Measurements from ENCODE around the gene ZIM2.
"Not testable (repeated sequence)": the region's sequence is repeated elsewhere in the genome, so short reads cannot be mapped to it uniquely, and the experiment has no call there.

ZIM2 gene
- total RNA-seq: 0 reads per million in 2 experiments

DNA sequence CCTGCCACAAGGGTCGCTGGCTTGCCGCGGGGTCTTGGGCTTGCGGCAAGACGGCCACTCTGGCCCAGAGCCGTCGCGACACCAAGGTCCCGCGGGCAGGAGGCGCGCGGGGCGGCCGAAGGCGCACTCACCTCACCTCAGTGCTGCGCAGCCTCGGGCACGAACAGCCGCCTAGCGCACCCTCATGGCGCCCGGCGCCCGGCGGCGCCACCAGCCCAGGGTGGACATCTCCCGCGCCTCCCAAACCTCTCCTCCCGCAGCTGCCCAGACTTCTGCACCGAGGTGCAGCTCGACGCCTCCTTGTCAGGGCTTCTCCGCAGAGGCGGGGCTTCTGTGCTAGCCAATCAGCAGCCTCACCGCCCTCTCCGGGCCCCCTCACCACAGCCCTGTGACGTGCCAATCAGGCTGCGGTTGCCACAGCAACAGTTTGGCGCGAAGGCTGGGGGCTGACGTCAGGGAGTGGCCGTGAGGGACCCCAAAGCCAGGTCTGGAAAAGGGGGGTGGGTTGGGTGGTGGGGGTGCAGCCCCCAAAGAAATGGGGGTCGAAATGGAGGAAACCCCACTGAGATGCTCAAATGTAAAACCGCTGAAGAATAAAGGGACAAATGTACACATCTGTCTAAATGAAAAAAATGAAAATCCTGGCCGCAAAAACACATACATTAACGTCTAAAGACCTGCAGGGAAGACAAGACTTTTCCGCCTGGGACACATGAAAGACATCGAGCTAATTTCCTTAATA, at the start of gene ZIM2, which contains the start of gene PEG3:
ZIM2 (minus strand) TSS at position 276 of the 742 bp plus-strand sequence. CDS start 16,449 bp downstream, outside the sequence.
PEG3 (minus strand) TSS at position 276 of the 742 bp plus-strand sequence. CDS start 16,071 bp downstream, outside the sequence.
- no peak for DNase-seq (ENCODE audit: low read depth)

DNA sequence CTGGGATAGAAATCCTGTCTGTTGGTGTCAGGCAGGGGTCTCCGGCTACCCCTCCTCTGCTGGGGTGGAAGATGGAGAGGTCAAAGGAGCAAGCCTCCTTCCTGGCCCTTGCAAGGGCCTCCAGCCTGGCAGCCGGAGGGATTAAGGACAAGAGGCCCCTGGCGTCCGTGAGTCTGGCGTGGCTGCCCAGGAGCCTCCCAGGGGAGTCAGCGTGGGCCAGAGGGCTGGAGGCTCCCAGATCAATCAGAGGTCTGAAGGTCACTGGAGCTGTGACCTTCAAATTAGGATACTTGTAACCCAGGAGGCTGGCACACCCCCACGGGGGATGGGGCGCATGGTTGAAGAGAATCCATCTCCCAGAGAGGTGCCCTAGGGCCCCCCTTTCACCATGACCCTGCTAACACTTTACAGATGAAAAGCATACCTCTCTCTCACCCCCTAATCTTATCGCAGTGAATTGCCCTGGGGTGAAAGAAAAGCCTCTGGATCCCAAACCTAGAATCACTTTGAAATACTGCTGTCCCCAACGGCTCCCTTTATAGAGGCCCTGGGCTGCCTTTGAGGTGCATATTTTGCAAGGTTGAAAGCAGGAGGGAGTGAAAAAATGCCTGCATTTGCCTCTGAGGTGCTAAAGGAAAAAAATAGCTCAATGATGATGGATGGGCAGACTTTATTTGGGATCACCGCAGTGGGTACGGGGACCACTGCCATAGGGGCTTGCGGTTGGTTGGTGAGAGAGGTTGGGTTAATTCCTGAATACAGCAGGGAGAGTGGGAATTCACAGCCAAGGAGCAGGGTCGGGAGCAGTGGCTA, 44.9 kb upstream of the ZIM2 start:
- DNase-seq (ENCODE audit: low read depth): no peak

DNA sequence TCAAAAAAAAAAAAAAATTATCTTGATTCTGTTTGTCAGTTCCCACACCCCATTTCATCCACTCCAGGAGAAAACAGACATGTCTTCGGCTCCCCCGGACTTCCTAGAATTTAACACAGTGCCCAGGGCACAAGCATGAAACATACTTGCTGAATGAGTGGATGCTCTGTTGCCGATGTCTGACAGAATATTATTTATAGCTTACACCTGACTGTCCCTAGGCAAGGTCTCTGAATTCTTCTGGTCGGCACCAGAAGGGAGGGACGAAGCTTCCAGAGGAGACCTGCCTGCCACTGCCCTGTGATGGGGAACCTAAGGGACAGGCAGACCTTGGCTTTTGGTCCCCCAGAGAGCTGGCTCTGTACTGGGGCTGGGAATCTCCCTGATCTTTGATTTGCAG, 43.9 kb upstream of the ZIM2 start:
- DNase-seq (ENCODE audit: low read depth): no peak

DNA sequence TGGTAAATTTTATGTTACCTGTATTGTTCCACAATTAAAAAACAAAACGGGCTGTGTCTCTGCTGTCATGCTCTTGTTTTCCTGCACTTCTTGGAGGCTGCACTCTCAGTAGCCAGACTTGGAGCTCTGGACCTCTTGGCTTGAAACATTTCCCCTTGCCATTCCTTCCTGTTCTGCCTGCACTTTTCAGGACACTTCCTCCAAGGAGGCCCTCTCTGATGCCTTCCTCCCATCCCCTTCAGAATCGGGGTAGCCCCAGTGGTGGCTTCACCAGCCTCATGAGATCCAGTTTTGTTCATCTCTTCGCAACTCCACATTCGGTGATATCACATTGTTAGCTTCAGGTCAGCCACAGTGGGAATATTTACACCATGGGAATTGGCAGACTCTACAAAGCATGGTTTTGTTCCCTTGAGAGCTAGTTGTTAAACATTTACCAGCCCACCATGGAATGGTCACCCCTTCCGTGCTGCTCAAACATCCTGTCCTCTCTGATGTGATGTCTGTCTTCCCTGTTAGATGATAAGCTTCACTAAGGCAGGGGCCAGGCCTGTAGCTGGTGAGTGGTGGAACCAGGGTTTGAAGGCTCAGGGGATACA, 40.2 kb upstream of the ZIM2 start:
- DNase-seq (ENCODE audit: low read depth): no peak

DNA sequence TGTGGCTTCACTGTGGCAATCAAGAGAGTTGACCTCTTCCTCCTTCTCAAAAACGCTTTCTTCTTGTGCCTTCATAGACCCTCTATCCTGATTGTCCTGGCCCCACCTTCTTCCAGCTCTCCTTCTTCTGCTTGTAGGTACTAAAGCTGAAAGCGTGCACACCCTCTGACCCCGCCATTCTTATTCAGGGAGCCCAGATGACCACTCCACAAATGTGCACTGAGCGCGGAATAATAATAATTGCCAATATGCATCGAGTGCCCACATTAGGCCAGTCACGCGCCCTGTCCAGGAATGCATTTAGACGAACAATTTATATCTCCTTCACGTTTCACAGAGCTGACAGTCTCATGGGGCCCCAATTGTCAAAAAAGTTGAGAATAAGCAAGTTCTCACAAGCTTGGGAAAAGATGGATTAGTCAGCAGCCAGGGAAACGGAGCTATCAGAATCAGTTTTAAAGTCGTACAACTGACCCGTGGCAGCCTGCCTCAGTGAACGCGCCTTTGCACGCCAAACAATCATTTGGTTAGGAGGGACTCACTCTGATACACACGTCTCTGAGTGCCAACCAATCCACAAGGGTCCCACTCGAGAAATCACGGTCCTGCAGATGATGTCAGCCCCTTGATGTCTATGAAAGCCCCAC, 36.7 kb upstream of the ZIM2 start:
- no peak for DNase-seq (ENCODE audit: low read depth)

DNA sequence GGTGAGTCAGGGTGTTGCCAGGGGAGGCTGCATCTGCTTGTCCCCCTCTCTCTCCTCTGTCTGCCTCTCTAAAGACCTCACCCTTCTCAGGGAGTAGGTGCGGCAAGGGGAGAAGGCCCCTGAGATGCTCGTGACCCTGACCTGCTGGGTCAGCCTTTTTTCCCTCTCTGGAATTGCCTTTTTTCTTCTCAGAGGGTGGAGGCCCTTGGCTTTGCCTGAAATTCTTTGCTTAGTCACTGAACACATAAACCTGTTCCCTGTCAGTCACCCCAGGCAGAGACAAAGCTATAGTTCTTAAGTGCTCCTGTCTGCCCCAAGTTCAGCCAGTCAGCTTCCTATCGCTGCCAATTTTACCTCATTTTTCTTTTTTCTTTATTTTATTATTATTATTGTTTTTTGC, 35.2 kb upstream of the ZIM2 start:
- DNase-seq (ENCODE audit: low read depth): no peak

DNA sequence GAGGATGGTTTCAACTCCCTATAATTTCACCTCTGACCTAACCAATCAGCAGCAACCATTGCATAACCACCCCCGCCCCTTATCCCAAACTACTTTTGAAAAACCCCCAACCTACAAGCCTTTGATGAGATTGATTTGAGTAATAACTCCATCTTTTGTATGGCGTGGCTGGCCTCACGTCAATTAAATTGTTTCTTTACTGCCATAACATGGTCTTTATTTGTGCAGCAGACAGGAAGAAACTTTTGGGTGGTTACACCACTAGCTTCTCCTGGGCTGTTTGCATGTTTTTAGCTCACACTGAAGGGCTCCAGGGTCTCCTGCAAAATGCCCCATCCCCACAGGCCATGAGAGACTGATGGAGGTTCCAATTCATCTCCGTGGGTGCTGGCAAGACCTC, 34.0 kb upstream of the ZIM2 start:
- no peak for DNase-seq (ENCODE audit: low read depth)

DNA sequence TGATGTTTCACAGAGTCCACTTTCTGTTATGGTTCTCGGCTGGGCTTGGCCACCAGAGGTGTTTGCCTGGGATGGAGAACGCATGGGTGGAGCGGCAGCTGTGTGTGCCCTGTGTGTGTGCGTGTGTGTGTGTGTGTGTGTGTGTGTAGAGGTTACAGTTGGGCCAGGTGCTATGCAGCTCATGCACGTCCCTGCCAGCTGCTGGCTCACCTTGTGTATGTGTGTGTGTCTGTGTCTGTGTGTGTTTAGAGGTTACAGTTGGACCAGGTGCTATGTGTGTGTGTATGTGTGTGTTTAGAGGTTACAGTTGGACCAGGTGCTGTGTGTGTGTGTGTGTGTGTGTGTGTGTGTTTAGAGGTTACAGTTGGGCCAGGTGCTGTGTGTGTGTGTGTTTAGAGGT, 33.0 kb upstream of the ZIM2 start:
- DNase-seq (ENCODE audit: low read depth): no peak

DNA sequence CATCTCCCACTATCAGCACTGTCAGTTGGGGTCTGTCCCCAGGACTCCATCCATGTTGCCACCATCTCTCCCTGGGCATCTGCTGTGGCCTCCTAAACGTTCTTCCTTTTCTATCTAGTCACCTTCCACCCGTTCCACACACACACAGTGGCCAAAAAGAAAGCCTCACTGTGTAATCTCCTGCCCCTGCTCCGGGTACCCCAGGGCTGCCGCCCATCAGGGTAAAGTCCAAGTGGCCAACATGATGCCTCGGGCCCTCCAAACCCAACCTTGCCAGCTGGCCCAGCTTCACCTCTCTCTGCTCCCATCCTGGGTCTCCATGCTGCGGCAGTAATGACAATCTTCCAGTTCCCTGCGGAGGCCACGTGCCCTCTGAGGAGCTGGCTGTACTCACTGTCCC, 29.4 kb upstream of the ZIM2 start:
- no peak for DNase-seq (ENCODE audit: low read depth)

DNA sequence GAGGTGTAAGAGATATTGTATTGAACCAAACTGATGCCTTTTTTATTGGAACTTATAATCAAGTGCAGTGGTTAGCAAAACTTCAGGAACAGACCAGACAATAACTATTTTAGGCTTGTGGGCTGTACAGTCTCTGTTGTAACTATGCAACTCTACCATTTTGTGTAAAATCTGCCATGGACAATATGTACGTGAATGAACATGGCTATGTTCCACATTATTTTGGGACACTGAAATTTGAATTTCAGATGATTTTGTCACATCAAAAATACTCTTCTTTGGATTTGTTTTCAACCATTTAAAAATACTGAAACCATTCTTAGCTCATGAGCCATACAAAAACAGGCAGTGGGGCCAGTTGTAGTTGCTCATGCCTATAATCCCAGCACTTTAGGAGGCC, 27.9 kb upstream of the ZIM2 start:
- DNase-seq (ENCODE audit: low read depth): no peak

DNA sequence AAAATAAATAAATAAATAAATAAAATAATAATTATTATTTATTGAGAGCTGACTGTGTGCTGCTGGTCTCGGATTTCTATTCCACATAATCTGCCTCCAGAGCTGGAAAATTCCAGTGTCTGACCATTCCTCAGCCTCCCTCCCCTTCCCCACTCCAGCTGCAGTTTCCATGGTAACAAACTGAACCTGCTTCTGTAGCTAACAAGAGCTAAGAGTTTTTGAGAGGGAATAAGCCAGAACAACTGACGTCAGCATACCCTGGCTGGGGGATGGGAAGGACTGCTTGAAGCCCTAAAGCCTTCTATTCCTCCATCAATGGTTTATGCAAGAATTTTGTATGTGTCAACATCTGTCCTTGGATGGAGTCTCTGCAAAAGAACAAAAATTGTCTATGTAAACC, 26.0 kb upstream of the ZIM2 start:
- DNase-seq (ENCODE audit: low read depth): no peak

DNA sequence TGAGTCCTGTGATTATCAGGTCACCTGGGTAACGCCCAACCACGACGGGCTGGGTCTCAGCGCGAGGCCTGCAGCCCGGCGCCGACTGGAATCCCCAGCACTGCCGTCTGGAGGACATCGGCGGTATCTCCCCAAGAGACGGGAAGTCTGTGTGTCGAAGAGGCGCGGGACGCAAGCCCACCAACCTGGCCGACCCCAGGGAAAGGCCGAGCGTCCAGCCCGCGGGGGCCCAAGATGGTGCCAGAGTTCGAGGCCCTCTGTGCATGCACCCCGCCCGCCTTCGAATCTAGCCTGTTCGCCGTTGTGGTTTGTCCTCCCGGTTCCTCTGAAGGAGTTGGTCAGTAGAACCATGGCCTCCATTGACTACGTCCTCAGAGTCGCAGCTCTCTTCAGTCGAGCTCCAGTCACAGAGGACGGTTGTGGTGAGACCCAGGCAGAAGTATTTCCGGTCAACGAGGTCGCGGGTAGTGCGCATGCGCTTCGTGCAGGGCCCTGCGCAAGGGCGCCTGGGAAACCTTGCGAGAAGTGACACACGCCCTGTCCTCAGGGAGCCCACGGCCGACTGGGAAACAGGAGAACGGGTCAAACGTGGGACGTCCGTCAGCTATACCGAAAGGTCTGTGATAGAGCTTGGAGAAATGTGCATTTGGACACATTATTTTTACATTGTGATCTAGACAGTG, 24.1 kb upstream of the ZIM2 start:
- DNase-seq (ENCODE audit: low read depth): no peak

DNA sequence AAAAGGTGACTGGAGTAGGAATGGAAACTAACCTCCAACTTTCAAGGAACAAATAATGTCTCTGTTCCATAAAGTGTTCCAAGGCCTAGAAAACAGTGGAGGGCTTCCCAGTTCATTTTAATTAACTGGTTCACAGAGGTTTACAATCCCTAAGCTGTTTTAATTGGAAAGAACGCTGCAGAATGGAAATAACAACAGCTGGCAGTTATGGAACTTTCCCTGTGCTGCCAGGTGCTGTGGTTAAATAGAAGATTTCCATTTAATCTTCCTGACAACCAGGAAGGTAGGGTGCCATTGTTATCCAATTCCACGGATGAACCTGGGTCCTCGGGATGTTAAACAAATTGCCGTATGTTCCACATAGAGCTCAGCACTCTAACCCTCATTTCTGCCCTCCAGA, 22.2 kb upstream of the ZIM2 start:
- no peak for DNase-seq (ENCODE audit: low read depth)

DNA sequence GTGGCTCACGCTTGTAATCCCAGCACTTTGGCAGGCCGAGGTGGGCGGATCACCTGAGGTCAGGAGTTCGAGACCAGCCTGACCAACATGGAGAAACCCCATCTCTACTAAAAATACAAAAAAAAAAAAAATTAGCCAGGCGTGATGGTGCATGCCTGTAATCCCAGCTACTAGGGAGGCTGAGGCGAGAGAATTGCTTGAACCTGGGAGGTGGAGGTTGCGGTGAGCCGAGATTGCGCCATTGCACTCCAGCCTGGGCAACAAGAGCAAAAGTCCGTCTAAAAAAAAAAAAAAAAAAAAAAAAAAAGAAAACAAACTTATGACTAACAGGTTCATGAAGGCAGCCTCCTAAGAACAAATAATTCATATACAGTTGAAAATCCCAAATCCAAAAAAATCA, 19.9 kb upstream of the ZIM2 start:
- DNase-seq (ENCODE audit: low read depth): not testable (repeated sequence)

DNA sequence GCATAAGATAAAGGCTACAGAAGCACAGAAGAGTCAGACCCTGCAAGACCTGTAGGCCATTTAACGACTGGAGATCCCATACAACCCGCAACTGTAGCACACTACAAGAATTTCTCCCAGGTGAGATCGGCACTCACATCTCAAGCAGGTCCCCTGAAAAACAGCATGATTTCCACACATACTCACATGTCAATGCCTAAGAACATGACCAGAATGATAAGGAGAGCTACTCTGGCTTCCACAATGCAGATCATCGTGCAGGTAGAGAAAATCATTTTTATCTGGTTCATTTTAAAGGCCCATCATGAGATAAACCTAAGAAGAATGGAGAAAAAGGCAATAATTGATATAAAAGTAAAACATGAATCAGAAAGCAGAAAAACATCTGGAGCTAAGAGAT, 17.5 kb upstream of the ZIM2 start:
- no peak for DNase-seq (ENCODE audit: low read depth)

DNA sequence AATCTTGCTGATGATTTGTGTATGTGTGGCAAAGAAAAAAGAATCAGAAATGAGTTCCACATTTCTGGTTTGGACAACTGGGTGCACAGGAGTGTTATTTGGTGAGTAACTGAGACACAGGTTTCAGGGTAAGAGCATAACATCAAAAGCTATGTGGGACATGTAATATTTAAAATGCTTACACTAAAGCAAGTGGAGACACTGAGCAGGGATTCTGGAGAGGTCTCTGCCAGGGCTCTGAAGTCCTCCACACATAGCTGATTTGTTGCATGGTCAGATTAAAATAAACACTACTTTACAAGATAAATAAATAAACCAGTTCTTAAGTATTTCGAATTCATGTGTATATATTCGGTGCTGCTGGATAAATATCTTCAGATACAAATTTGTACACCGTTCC, 16.3 kb upstream of the ZIM2 start:
- DNase-seq (ENCODE audit: low read depth): no peak

DNA sequence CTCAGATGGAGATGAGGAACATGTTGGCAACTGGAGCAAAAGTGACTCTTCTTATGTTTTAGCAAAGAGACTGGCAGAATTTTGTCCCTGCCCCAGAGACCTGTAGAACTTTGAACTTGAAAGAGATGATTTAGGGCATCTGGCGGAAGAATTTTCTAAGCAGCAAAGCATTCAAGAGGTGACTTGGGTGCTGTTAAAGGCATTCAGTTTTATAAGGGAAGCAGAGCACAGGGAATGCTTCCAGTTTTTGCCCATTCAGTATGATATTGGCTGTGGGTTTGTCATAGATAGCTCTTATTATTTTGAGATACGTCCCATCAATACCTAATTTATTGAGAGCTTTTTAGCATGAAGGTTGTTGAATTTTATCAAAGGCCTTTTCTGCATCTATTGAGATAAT, 11.8 kb upstream of the ZIM2 start:
- not testable (repeated sequence) for DNase-seq (ENCODE audit: low read depth)

DNA sequence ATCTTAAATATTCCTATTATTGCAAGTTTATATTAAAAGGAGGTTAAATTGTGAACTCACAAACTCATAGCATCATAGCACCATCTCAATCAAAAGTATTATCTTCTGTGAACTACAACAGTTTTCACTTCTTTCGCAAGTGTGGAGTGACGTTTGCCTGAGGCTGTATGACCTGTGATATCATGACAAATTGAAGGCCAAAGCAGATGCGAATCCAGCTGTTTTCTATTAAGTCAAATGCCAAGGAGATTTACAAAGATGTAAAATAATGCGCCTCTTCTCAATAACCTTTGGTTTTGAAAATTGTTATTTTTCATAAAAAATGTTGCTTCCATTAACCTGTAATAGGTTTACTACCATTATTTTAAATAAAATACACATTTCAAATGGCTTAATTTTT, 7.6 kb upstream of the ZIM2 start:
- no peak for DNase-seq (ENCODE audit: low read depth)

DNA sequence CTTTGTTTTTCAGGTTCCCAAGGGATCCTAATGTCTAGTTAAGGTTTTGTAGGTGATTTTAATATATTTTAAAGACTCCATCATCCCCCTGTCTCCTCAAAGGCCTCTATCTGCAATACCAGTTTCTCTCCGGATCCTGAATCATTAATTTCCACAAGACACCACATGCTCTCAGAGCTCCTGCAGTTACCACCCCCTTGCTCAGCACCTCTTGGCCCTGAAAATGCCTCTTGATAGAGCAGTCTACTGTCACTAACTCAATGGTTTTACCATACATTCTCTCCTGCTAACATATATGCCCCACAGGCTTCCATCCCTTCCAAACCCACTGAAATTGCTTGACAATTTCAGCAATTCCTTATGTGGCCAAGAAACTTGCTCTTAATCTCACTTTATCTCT, 1.9 kb upstream of the ZIM2 start:
- DNase-seq (ENCODE audit: low read depth): no peak

DNA sequence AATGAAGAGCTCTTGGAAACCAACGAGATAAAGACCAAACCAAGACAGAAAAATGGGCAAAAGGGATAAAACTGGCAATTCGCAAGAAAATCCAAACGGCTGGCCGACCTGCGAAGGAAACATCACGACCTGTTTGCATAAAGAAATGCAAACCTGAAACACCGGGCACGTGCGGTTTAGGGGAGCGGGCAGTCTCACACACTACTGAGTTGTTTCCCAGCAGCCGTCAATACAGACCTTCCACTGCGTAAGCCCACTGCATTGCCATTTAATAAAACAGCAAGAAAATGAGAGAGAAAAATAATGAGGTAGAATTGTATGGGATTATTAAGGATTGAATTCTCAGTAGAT, 642 bp upstream of the ZIM2 start:
- DNase-seq (ENCODE audit: low read depth): no peak

DNA sequence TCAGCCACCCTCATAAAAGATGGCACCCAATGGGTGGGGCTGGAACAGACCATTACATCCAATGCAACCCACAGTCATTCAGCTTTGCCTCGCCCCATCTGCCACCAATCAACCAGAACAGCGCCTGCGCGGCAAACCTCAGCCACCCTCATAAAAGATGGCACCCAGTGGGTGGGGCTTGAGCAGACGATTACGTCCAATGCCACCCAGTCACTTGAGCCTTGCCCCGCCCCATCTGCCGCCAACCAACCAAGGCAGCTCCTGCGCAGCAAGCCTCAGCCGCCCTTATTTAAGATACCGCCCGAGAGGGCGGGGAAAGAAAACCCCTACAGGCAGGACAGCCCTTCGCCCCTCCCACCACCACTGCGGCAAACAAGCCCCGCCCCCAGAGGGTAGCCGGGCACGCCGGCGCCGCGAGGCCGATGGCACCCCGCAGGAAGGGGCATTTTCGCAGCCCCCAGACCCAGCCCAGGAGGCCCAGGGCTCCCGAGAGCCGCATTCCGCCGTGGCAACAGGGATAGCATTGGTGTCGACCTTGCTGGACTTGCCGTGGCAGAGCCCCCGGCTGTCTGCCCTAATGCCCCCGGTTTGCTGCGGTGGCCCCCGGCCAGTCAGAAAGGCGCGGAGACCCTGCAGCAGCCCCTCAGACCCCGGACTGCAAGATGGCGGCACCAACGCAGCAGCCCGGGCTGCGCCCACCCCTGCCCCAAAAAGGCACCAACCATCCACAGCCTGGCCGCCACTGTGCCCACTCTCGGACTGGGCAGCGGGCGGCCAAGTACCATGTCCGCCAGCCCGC, 675 bp downstream of the ZIM2 start:
- DNase-seq (ENCODE audit: low read depth): no peak
